NCI-H1105 treated with DMSO at 0.1 percent for 48 hours (cell line): ENCODE measurements around the gene NUP210L.

Experiments used
- DNase-seq: peaks from one replicate; lab custom pipeline; 2025; lab: John Stamatoyannopoulos, UW

The NUP210L gene

DNA sequence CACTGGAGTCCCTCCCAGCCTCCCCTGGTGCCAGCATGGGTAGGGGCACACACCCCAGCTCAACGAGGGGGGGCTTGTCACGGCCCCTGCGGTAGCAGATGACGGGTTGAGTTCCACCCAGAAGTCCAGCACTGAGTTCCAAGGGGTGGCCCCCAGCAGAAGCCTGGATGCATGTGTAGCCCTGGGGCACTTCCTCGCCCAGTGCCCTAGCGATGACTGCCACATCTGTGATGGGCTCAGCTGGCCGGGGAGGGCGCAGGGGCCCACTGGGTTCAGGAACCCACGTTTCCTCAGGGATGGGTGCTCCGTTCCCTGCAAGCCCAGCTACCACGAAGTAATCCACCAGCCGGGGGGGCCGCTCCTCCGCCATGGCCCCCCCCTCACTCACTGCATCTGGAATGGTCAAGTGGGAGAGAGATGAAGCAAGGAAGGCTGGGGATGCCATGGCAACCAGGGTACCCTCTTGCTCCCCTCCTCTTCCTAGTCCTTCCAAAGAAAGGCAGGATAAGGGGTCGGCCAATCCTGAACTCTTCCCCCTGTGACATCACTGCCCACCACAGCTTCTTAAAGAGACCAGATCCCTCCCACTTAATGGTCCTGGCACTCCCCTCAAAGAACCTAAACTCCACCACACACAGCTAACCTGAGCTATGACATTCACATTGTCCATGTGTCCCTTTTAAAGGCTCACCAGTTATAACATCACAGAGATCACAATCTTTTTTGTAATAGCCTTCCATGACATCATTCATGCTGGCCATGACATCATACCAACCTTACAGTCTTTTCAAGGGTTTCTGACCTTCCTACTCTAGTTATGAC lies 210.7 kb downstream of the NUP210L start:
- DNase-seq = no peak

- DNase-seq = no peak
Observed at GRCh38 chr1:153942766-153943549, 211.9 kb downstream of the NUP210L start.
